A549 (cell line): ENCODE results near the gene INTS4. TPM values are rescaled to one million over a fixed set of nuclear protein-coding genes. Genes with fewer than 3 reads are reported as not detected.
A peak's percentile ranks its signal among the peaks of the same experiment; 100 is the strongest.

Experiments
- ATAC-seq, 2 experiments: fragments of 200-7000 bp in 1 of 2; fragments of >200 bp in 1 of 2; cut with Nextera tagmentation in 1 of 2; cut with Tn5 transposase in 1 of 2; 3 replicates each; pipeline versions ENCODE4 v1.8.0 to v1.9.1; 2018 to 2020; ENCODE audit warnings: mild to moderate bottlenecking in 1 of 2, moderate library complexity in 1 of 2
- CTCF ChIA-PET: fragments of 300-600 bp; sonication (Branson Sonifier 250); formaldehyde crosslinking; extraction: SDS; loops from one replicate; lab custom pipeline; 2021; ENCODE audit warnings: antibody characterized with exemption, inconsistent platforms; lab: Yijun Ruan, JAX
- POLR2A ChIA-PET: fragments of 350-600 bp; formaldehyde crosslinking; extraction: SDS; loops from one replicate; lab custom pipeline; 2021; ENCODE audit warnings: antibody characterized with exemption, inconsistent platforms; lab: Yijun Ruan, JAX
- DNase-seq, 2 experiments: peaks; one replicate each; pipeline versions ENCODE4 v3.0.0 to v3.0.0-alpha.2; 2011 to 2016; ENCODE audit warnings: low read depth in 1 of 2, low spot score in 1 of 2
- FAIRE-seq: peaks from 2 replicates; lab custom pipeline; 2011; peaks lifted over from hg19 to GRCh38; lab: Jason Lieb, UNC
- H3K27ac ChIP-seq, 2 experiments: fragments of >200 bp; sonication (Bioruptor Twin); formaldehyde crosslinking; 3 replicates each; pipeline ENCODE4 v1.5.1; 2016 to 2017
- H3K4me1 ChIP-seq: fragments of >200 bp; sonication (Bioruptor Twin); formaldehyde crosslinking; 3 replicates; pipeline ENCODE4 v1.6.1; 2016
- H3K4me2 ChIP-seq: fragments of >200 bp; sonication (Bioruptor Twin); formaldehyde crosslinking; 3 replicates; pipeline ENCODE4 v1.6.1; 2016
- H3K4me3 ChIP-seq: fragments of >200 bp; sonication (Bioruptor Twin); formaldehyde crosslinking; 3 replicates; pipeline ENCODE4 v1.5.1; 2016
- H3K9me3 ChIP-seq: fragments of >200 bp; sonication (Bioruptor Twin); formaldehyde crosslinking; 3 replicates; pipeline ENCODE4 v1.6.1; 2016
- ATOH8 ChIP-seq: fragments of 250-450 bp; sonication (Bioruptor Pico); IDR thresholded peaks from 2 replicates; pipeline ENCODE4 v1.5.0; 2020; ENCODE audit warnings: low read depth, mild to moderate bottlenecking, moderate library complexity
- BHLHE40 ChIP-seq: IDR thresholded peaks from 2 replicates; pipeline ENCODE4 v1.6.1; 2012; ENCODE audit warnings: low read depth, low read length, inconsistent platforms
- E2F6 ChIP-seq: IDR thresholded peaks from 2 replicates; pipeline ENCODE4 v1.6.1; 2012; ENCODE audit warnings: low read depth, borderline replicate concordance
- EHMT2 ChIP-seq: fragments of 200-600 bp; sonication (generic); IDR thresholded peaks from 2 replicates; pipeline ENCODE4 v1.6.1; 2016; ENCODE audit warnings: antibody characterized with exemption, low read depth, mild to moderate bottlenecking, moderate library complexity
- ELK1 ChIP-seq: fragments of 150-350 bp; IDR thresholded peaks from 2 replicates; pipeline ENCODE4 v1.6.1; 2014; ENCODE audit warnings: low read depth, mild to moderate bottlenecking, low read length
- FOSB ChIP-seq: fragments of 250-450 bp; sonication (Bioruptor Pico); IDR thresholded peaks from 2 replicates; pipeline ENCODE4 v1.5.0; 2020; ENCODE audit warnings: mild to moderate bottlenecking, moderate library complexity
- HDAC2 ChIP-seq: fragments of 200-600 bp; sonication (generic); IDR thresholded peaks from 2 replicates; pipeline ENCODE4 v1.6.1; 2016
- HES2 ChIP-seq: fragments of >200 bp; sonication (Bioruptor Twin); formaldehyde crosslinking; IDR thresholded peaks from 2 replicates; pipeline ENCODE4 v1.6.1; 2016
- HMGXB4 ChIP-seq: fragments of 250-450 bp; sonication (Bioruptor Pico); IDR thresholded peaks from 2 replicates; pipeline ENCODE4 v1.5.0; 2021; ENCODE audit warnings: mild to moderate bottlenecking, moderate library complexity, borderline replicate concordance
- HOXB13 ChIP-seq: fragments of 250-450 bp; sonication (Bioruptor Pico); IDR thresholded peaks from 2 replicates; pipeline ENCODE4 v1.5.0; 2020; ENCODE audit warnings: low read depth, mild to moderate bottlenecking, moderate library complexity
- JUN ChIP-seq, 2 experiments: fragments of >200 bp; sonication (Bioruptor Twin); formaldehyde crosslinking; IDR thresholded peaks; 2 replicates in 1 of 2; 3 replicates in 1 of 2; pipeline ENCODE4 v1.6.1; 2016 to 2017
- JUNB ChIP-seq: fragments of >200 bp; sonication (Bioruptor Twin); formaldehyde crosslinking; IDR thresholded peaks from 2 replicates; pipeline ENCODE4 v1.6.1; 2016
- NFE2L2 ChIP-seq: fragments of 150-350 bp; conservative IDR thresholded peaks from 2 replicates; pipeline ENCODE4 v1.6.1; 2014; ENCODE audit warnings: low read length
- NPAS2 ChIP-seq: fragments of 250-450 bp; sonication (Bioruptor Pico); IDR thresholded peaks from 2 replicates; pipeline ENCODE4 v1.8.0; 2022; ENCODE audit warnings: mild to moderate bottlenecking, moderate library complexity, borderline replicate concordance
- NR3C1 ChIP-seq: fragments of >200 bp; sonication (Bioruptor Twin); formaldehyde crosslinking; IDR thresholded peaks from 3 replicates; pipeline ENCODE4 v1.6.1; 2017
- POLR2AphosphoS2 ChIP-seq: conservative IDR thresholded peaks from 2 replicates; pipeline ENCODE4 v1.6.1; 2012; ENCODE audit warnings: low read length, improper control_type of control experiment, inconsistent platforms
- RCOR1 ChIP-seq: fragments of 150-350 bp; IDR thresholded peaks from 2 replicates; pipeline ENCODE4 v1.6.1; 2014; ENCODE audit warnings: antibody characterized with exemption, low read length, low read depth
- RFX5 ChIP-seq: fragments of 450-650 bp; IDR thresholded peaks from 2 replicates; pipeline ENCODE4 v1.7.1; 2014; ENCODE audit warnings: antibody characterized with exemption, mild to moderate bottlenecking, moderate library complexity
- RNF2 ChIP-seq: fragments of 200-600 bp; sonication (generic); IDR thresholded peaks from 2 replicates; pipeline ENCODE4 v1.6.1; 2016; ENCODE audit warnings: low read depth, mild to moderate bottlenecking, antibody characterized with exemption, moderate library complexity, borderline replicate concordance
- TP53 ChIP-seq: fragments of 250-450 bp; sonication (Bioruptor Pico); IDR thresholded peaks from 2 replicates; pipeline ENCODE4 v1.5.0; 2021; ENCODE audit warnings: mild to moderate bottlenecking, moderate library complexity
- USF2 ChIP-seq: fragments of 450-650 bp; IDR thresholded peaks from 2 replicates; pipeline ENCODE4 v1.6.1; 2014; ENCODE audit warnings: antibody characterized with exemption
- WGBS: methylation state at CpG from one replicate; pipeline ENCODE4 v1.1.6; 2017; ENCODE audit errors: missing lambda C conversion rate; 5-methylcytosine and 5-hydroxymethylcytosine counted together
- polyA plus RNA-seq, 4 experiments: library from polyadenylated mRNA; depleted of rRNA in 3 of 4; stranded (reverse); fragments of >200 nt; fragmentation: RNase III in 1 of 4; extraction: RNeasy Plus Mini Kit Qiagen cat#74134 plus additional on column Dnase treatment in 1 of 4; gene quantifications; 2 replicates in 3 of 4; 3 replicates in 1 of 4; pipeline ENCODE4 v1.2.3, GENCODE V29; 2011 to 2017

Gene INTS4
- polyA plus RNA-seq, 2 of the 4 experiments (the other 2 are of a cell fraction) = 22.0 to 35.3 TPM

GRCh38 chr11:78037825-78038620 is 43.6 kb upstream of the INTS4 start:
- H3K4me2 ChIP-seq = no peak overlapping the region
- CTCF ChIA-PET = interaction anchor here (0.6 to 5.7 kb wide), 3 partner anchors 8 to 479 kb away, joined by 3 to 59 read pairs (median 4); no protein-coding TSS in a partner anchor

GRCh38 chr11:78037056-78037455 is 42.6 kb upstream of the INTS4 start:
- TF ChIP-seq NR3C1 = no peak
- TF ChIP-seq NFE2L2 = no peak
- no peak for TF ChIP-seq FOSB (CRISPR knock-in tag)
- TF ChIP-seq BHLHE40 = no peak
- no peak for TF ChIP-seq RFX5
- TF ChIP-seq E2F6 = no peak
- TF ChIP-seq ELK1 = no peak
- TF ChIP-seq RNF2 = no peak
- TF ChIP-seq TP53 (CRISPR knock-in tag) = no peak
- no peak for TF ChIP-seq JUN (IDR thresholded peaks at IDR 0.05)
- no peak for TF ChIP-seq POLR2AphosphoS2
- no peak for TF ChIP-seq RCOR1
- TF ChIP-seq USF2 = no peak
- no peak for TF ChIP-seq JUNB
- no peak for TF ChIP-seq NPAS2 (CRISPR knock-in tag)
- TF ChIP-seq HDAC2 = no peak
- TF ChIP-seq ATOH8 (CRISPR knock-in tag) = no peak
- TF ChIP-seq HES2 = no peak
- no peak for TF ChIP-seq HMGXB4 (CRISPR knock-in tag)
- TF ChIP-seq, all 56 proteins: peak for 0
- ATAC-seq = peak; percentile 19 to 46; a peak in 3 of 6 replicates
- POLR2A ChIA-PET = no interaction called here
- CTCF ChIA-PET = interaction anchor here (0.6 to 5.7 kb wide), 2 partner anchors 9 to 110 kb away, joined by 4 to 59 read pairs; no protein-coding TSS in a partner anchor
- H3K4me3 ChIP-seq = no peak overlapping the region
- 61% methylated on average over 3 of the region's 3 CpGs for WGBS
- peaks cover 46% of the 10 kb centered on the region for H3K4me1 ChIP-seq
- FAIRE-seq = no peak
- no peak overlapping the region for H3K4me2 ChIP-seq
- H3K27ac ChIP-seq = peak overlapping the region in 1 of 2 experiments; percentile 38; a peak in 3 of 6 replicates
- no peaks in the 10 kb centered on the region for H3K9me3 ChIP-seq
- no peak for DNase-seq

More at GRCh38 chr11:78037825-78038620, 43.6 kb upstream of the INTS4 start:
- DNase-seq = no peak
- H3K9me3 ChIP-seq = no peaks in the 10 kb centered on the region
- no peak for ATAC-seq
- 81% methylated on average over 9 of the region's 9 CpGs for WGBS
- no peak overlapping the region for H3K4me3 ChIP-seq
- H3K4me1 ChIP-seq = peaks cover 38% of the 10 kb centered on the region
- peak overlapping the region in 1 of 2 experiments; percentile 40; a peak in 2 of 6 replicates for H3K27ac ChIP-seq
- TF ChIP-seq HMGXB4 (CRISPR knock-in tag) = no peak
- TF ChIP-seq HOXB13 (CRISPR knock-in tag) = no peak
- no peak for TF ChIP-seq RNF2
- TF ChIP-seq EHMT2 = no peak
- no peak for TF ChIP-seq ELK1
- POLR2A ChIA-PET = no interaction called here
- no peak for FAIRE-seq
